ENCODE measurements around the gene KLHL22. TPM values are rescaled to one million over a fixed set of nuclear protein-coding genes. Genes with fewer than 3 reads are reported as not detected.

Gene KLHL22
- total and polyA plus RNA-seq, 2 of the 4 experiments (the other 2 are of a cell fraction), result 27.1 to 30.1 TPM

GRCh38 chr22:20459152-20459542 is 36.4 kb downstream of the KLHL22 start:
- H3K14ac ChIP-seq (replicated peaks; ENCODE audit: low read depth, low read length), result no peak overlapping the region
- H3K9me1 ChIP-seq (ENCODE audit: insufficient read depth, low read length), result no peaks in the 10 kb centered on the region
- no peak overlapping the region for H3K23ac ChIP-seq (ENCODE audit: low read depth, low read length)
- H3K18ac ChIP-seq (ENCODE audit: low read depth, low read length), result no peak overlapping the region
- no peak overlapping the region for H4K8ac ChIP-seq (ENCODE audit: low read depth in 2 of 2, low read length in 2 of 2)
- ChIA-PET POLR2A (ENCODE audit: unreplicated experiment) (no interaction called here), CTCF (no interaction called here)
- no peak overlapping the region for H2BK5ac ChIP-seq (ENCODE audit: low read depth, low read length, poor library complexity, severe bottlenecking)
- 87% methylated on average over 3 of the region's 3 CpGs; no CpG with 5 or more reads in 1 of the 2 experiments for WGBS, 2 experiments (ENCODE audit: extremely low coverage in 2 of 2, insufficient read length in 1 of 2)
- no TSS peak for BruUV-seq (replicated peaks)
- in situ Hi-C loops (cut with MboI; ENCODE audit: low sequenced_read_pairs), result loop anchor here (10.0 kb wide), 2 partner anchors 64 to 304 kb away; partner anchors contain the start of genes CCDC188 and ZNF74
- H2BK15ac ChIP-seq (ENCODE audit: low read depth, low read length), result no peak overlapping the region
- no peak for TF ChIP-seq SMC3 (IDR thresholded peaks at IDR 0.05; ENCODE audit: low read depth, low read length)
- no peak for TF ChIP-seq RCOR1 (IDR thresholded peaks at IDR 0.05; ENCODE audit: insufficient replicate concordance, low read length)
- no peak for TF ChIP-seq RFX5 (IDR thresholded peaks at IDR 0.05; ENCODE audit: low read depth, low read length)
- no peak for TF ChIP-seq MXI1 (IDR thresholded peaks at IDR 0.05; ENCODE audit: borderline replicate concordance, low read depth, low read length)
- TF ChIP-seq, protein P1, sequence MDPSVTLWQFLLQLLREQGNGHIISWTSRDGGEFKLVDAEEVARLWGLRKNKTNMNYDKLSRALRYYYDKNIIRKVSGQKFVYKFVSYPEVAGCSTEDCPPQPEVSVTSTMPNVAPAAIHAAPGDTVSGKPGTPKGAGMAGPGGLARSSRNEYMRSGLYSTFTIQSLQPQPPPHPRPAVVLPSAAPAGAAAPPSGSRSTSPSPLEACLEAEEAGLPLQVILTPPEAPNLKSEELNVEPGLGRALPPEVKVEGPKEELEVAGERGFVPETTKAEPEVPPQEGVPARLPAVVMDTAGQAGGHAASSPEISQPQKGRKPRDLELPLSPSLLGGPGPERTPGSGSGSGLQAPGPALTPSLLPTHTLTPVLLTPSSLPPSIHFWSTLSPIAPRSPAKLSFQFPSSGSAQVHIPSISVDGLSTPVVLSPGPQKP (IDR thresholded peaks at IDR 0.05; ENCODE audit: borderline replicate concordance, low read depth, low read length), result no peak
- H3K4me1 ChIP-seq (ENCODE audit: control insufficient read depth, insufficient read depth, low read length), result peaks cover 5% of the 10 kb centered on the region
- DNase-seq (no peak), ATAC-seq (ENCODE audit: low read depth) (no peak)
- H3K79me1 ChIP-seq (ENCODE audit: low read depth in 1 of 2, low read length in 2 of 2), result peaks cover 0 to 18% of the 10 kb centered on the region in 2 experiments; a peak in 2 of 4 replicates
- peaks cover 30% of the 10 kb centered on the region for H3K36me3 ChIP-seq (ENCODE audit: control insufficient read depth, insufficient read depth, low read length)
- no peak overlapping the region for H3K4me3 ChIP-seq (ENCODE audit: insufficient read depth, low read depth, low read length)
- H3K27me3 ChIP-seq (ENCODE audit: control insufficient read depth, insufficient read depth, low read length), result no peaks in the 10 kb centered on the region
- H3K4ac ChIP-seq (ENCODE audit: low read depth, low read length), result no peak overlapping the region
- no peak overlapping the region for H3K56ac ChIP-seq (ENCODE audit: extremely low read depth, insufficient read depth, low read length)
- no peak overlapping the region for H3K27ac ChIP-seq (ENCODE audit: insufficient read depth, low read length)
- H4K5ac ChIP-seq (ENCODE audit: low read depth, low read length), result no peak overlapping the region
- no peak overlapping the region for H2AK5ac ChIP-seq (ENCODE audit: low read depth, low read length)
- H2BK120ac ChIP-seq (ENCODE audit: low read depth, low read length), result no peak overlapping the region
- H2BK20ac ChIP-seq (ENCODE audit: low read depth, low read length), result no peak overlapping the region
- H2AFZ ChIP-seq (replicated peaks; ENCODE audit: low read length, poor library complexity), result no peak overlapping the region
- no peaks in the 10 kb centered on the region for H3K9me3 ChIP-seq (ENCODE audit: control insufficient read depth, insufficient read depth, low read length)
- no peak overlapping the region for H4K91ac ChIP-seq (ENCODE audit: insufficient read depth, low read depth, low read length)
- intact Hi-C loops (cut with micrococcal nuclease), result loop anchor here (5.0 kb wide), 2 partner anchors 38 to 302 kb away; partner anchors contain the start of gene KLHL22
- dilution Hi-C loops (cut with HindIII; ENCODE audit: low sequenced_read_pairs, unreplicated experiment), result no loop called here
- H3K9ac ChIP-seq (ENCODE audit: low read depth, low read length), result no peak overlapping the region
- H4K20me1 ChIP-seq (ENCODE audit: insufficient read depth, low read length), result no peaks in the 10 kb centered on the region
- H2AK9ac ChIP-seq (replicated peaks; ENCODE audit: low read depth, low read length, poor library complexity), result no peak overlapping the region
- H3K4me2 ChIP-seq (ENCODE audit: low read depth, low read length), result no peak overlapping the region

Measured in IMR-90 (cell line).